GM12892 (cell line): ENCODE measurements around the gene SUSD3.

Experiments used
- POLR2A ChIP-seq: IDR thresholded peaks from 2 replicates; pipeline ENCODE4 v1.6.1; 2011; ENCODE audit warnings: low read depth, low read length, control low read depth
- POLR2AphosphoS5 ChIP-seq: IDR thresholded peaks from 2 replicates; pipeline ENCODE4 v1.6.1; 2011; ENCODE audit warnings: low read depth, low read length, control low read depth
- TAF1 ChIP-seq: IDR thresholded peaks from 2 replicates; pipeline ENCODE4 v1.6.1; 2011; ENCODE audit warnings: low read depth, mild to moderate bottlenecking, control low read depth, low read length, borderline replicate concordance

GRCh38 chr9:93112864-93113389 is 54.4 kb downstream of the SUSD3 start:
- no peak for TF ChIP-seq POLR2A
- no peak for TF ChIP-seq TAF1
- no peak for TF ChIP-seq POLR2AphosphoS5
